H1 (cell line): ENCODE measurements around the gene CORO2B. TPM values are rescaled to one million over a fixed set of nuclear protein-coding genes. Genes with fewer than 3 reads are reported as not detected.

Experiments used
- CBX8 ChIP-seq: fragments of 300-800, 300-1000 bp; sonication (generic); IDR thresholded peaks from 2 replicates; pipeline ENCODE4 v1.7.1; 2016; ENCODE audit warnings: low read depth, low read length, borderline replicate concordance
- CTBP2 ChIP-seq: IDR thresholded peaks from 2 replicates; pipeline ENCODE4 v1.7.0; 2011; ENCODE audit warnings: borderline replicate concordance, mild to moderate bottlenecking, moderate library complexity, mixed read lengths, low read length; ENCODE audit not compliant: insufficient read depth, insufficient read length
- CTCF ChIP-seq, 3 experiments: IDR thresholded peaks; 1 replicate in 2 of 3; 2 replicates in 1 of 3; pipeline versions ENCODE4 v1.5.1 to v1.6.1; 2011; ENCODE audit warnings: low read length in 3 of 3, mild to moderate bottlenecking in 3 of 3, inconsistent platforms in 2 of 3, low read depth in 1 of 3, moderate library complexity in 1 of 3; ENCODE audit not compliant: insufficient read depth in 1 of 3; ENCODE audit errors: control extremely low read depth in 1 of 3
- SAP30 ChIP-seq: fragments of 300-600 bp; sonication (generic); IDR thresholded peaks from 2 replicates; pipeline ENCODE4 v1.7.1; 2012; ENCODE audit warnings: low read length, moderate library complexity, mild to moderate bottlenecking, inconsistent platforms; ENCODE audit not compliant: insufficient read depth, insufficient replicate concordance
- SP4 ChIP-seq: IDR thresholded peaks from 2 replicates; pipeline ENCODE4 v1.6.1; 2012; ENCODE audit warnings: low read length, inconsistent platforms
- polyA plus RNA-seq, 7 experiments: library from polyadenylated mRNA; depleted of rRNA in 3 of 7; stranded (reverse) in 5 of 7; unstranded in 2 of 7; fragments of >200 nt in 5 of 7; fragments of 200-250 nt in 2 of 7; gene quantifications; 1 replicate in 5 of 7; 2 replicates in 1 of 7; 4 replicates in 1 of 7; pipeline versions ENCODE4 v1.2.1 to v1.2.3, GENCODE V29; 2011 to 2013; ENCODE audit warnings: missing spikeins in 2 of 7, mixed read lengths in 2 of 7
- total RNA-seq: library from RNA; stranded (reverse); fragmentation: NEBNext Ultra II Directional; extraction: Animal tissue kit (Norgen Biotek cat#: 25700); gene quantifications from 2 replicates; pipeline ENCODE4 v1.2.1, GENCODE V29; 2021

Gene CORO2B
- total and polyA plus RNA-seq, 2 of the 8 experiments (the other 6 are each of a cell fraction or from before 2014, with no cell fraction given): 3.4 to 6.7 TPM

- TF ChIP-seq SP4 (no peak), SAP30 (no peak), CBX8 (no peak), CTCF (IDR thresholded peaks at IDR 0.05; ENCODE audit: control extremely low read depth in 1 of 3, insufficient read depth in 1 of 3, low read depth in 1 of 3, low read length in 3 of 3) (no peak), CTBP2 (no peak)
These were observed 9.1 kb downstream of the CORO2B start (continued) for GRCh38 chr15:68587769-68588385.
